ENCODE data around the gene WDR7. TPM values are rescaled to one million over a fixed set of nuclear protein-coding genes. Genes with fewer than 3 reads are reported as not detected.

Gene WDR7
- total and polyA plus RNA-seq, 10 of the 15 experiments (the other 5 are each of a cell fraction or from before 2014, with no cell fraction given) = 2.8 to 16.5 (median 11.7) TPM

GRCh38 chr18:56983275-56983992 lies 332.3 kb downstream of the WDR7 start:
- no peak for FAIRE-seq
- no peaks in the 10 kb centered on the region for H3K4me1 ChIP-seq (ENCODE audit: control insufficient read depth, insufficient read depth, low read length)
- BruUV-seq (replicated peaks) = no TSS peak
- H3K4me2 ChIP-seq (ENCODE audit: control insufficient read depth, insufficient read depth) = no peak overlapping the region
- in situ Hi-C loops (cut with MboI) = no loop called here
- no peak overlapping the region for H3K4me3 ChIP-seq
- ChIA-PET SMC1A (ENCODE audit: uncharacterized antibody, unreplicated experiment) (interaction anchor here (0.8 to 1.9 kb wide), 4 partner anchors 9 to 47 kb away, joined by 3 to 5 read pairs (median 3); no protein-coding TSS in a partner anchor), POLR2A (interaction anchor here (1.5 kb wide), 1 partner anchor 17 kb away, joined by 3 read pairs; no protein-coding TSS in a partner anchor), RAD21 (ENCODE audit: unreplicated experiment) (interaction anchor here (1.8 kb wide), 1 partner anchor 37 kb away, joined by 4 read pairs; no protein-coding TSS in a partner anchor), CTCF (no interaction called here)
- H3K27me3 ChIP-seq (replicated peaks in 1 of 2; ENCODE audit: control insufficient read depth in 2 of 2, insufficient read depth in 2 of 2, low read length in 1 of 2) = no peaks in the 10 kb centered on the region
- ATAC-seq = no peak
- intact Hi-C loops (cut with micrococcal nuclease; ENCODE audit: unreplicated experiment) = no loop called here
- DNase-seq (ENCODE audit: low read depth, low spot score) = no peak
- no peak overlapping the region for H3K27ac ChIP-seq (ENCODE audit: control insufficient read depth, insufficient read depth)
- H3K9ac ChIP-seq (ENCODE audit: control insufficient read depth, insufficient read depth, low read length) = no peak overlapping the region
- no peak overlapping the region for H2AFZ ChIP-seq (ENCODE audit: control insufficient read depth, low read depth, low read length)
- TF ChIP-seq EGR1 (IDR thresholded peaks at IDR 0.05; ENCODE audit: borderline replicate concordance in 1 of 2, low read depth in 2 of 2, low read length in 2 of 2) = no peak
- no peak for TF ChIP-seq CHD2 (IDR thresholded peaks at IDR 0.05; ENCODE audit: borderline replicate concordance, low read depth, low read length)
- TF ChIP-seq MAX (IDR thresholded peaks at IDR 0.05; ENCODE audit: low read depth, low read length) = no peak
- TF ChIP-seq IRF4 (IDR thresholded peaks at IDR 0.05; ENCODE audit: low read depth, low read length) = no peak
- no peak for TF ChIP-seq YBX1 (IDR thresholded peaks at IDR 0.05)
- no peak for TF ChIP-seq CHD1 (IDR thresholded peaks at IDR 0.05; ENCODE audit: low read depth, low read length)
- TF ChIP-seq CBFB (IDR thresholded peaks at IDR 0.05; ENCODE audit: low read depth) = no peak
- TF ChIP-seq MEF2A (IDR thresholded peaks at IDR 0.05; ENCODE audit: insufficient read depth, low read depth, low read length) = no peak
- TF ChIP-seq SIN3A (IDR thresholded peaks at IDR 0.05; ENCODE audit: low read depth, low read length) = no peak
- no peak for TF ChIP-seq ATF2 (IDR thresholded peaks at IDR 0.05; ENCODE audit: low read length)
- no peak for TF ChIP-seq SMAD1 (IDR thresholded peaks at IDR 0.05; ENCODE audit: low read depth, partially characterized antibody)
- no peaks in the 10 kb centered on the region; a peak in 1 of 4 replicates for H3K36me3 ChIP-seq (ENCODE audit: control insufficient read depth in 2 of 2, insufficient read depth in 2 of 2, low read length in 1 of 2)
- no peaks in the 10 kb centered on the region for H4K20me1 ChIP-seq (ENCODE audit: control insufficient read depth, insufficient read depth)
- H3K9me3 ChIP-seq (replicated peaks; ENCODE audit: control insufficient read depth, insufficient read depth, low read length) = no peaks in the 10 kb centered on the region
- no peaks in the 10 kb centered on the region for H3K79me2 ChIP-seq (ENCODE audit: control insufficient read depth, insufficient read depth, low read length)
- 100% methylated on average over 1 of the region's 1 CpG for WGBS (ENCODE audit: insufficient coverage, insufficient replicate concordance, low lambda C conversion rate, missing lambda C conversion rate)
